GM18861 (cell line): Measurements from ENCODE around the gene MSRB2.
"Not testable (repeated sequence)": the region's sequence is repeated elsewhere in the genome, so short reads cannot be mapped to it uniquely, and the experiment has no call there.

ENCODE experiments used
- ATAC-seq: cut with Tn5 transposase; IDR thresholded peaks from one replicate; pipeline ENCODE4 v1.9.1; 2021; ENCODE audit not compliant: unreplicated experiment

Gene MSRB2

GRCh38 chr10:23070092-23070912, 25.1 kb upstream of the MSRB2 start:
- not testable (repeated sequence) for ATAC-seq

GRCh38 chr10:23070913-23071218, 24.5 kb upstream of the MSRB2 start:
- ATAC-seq: no peak

GRCh38 chr10:23072593-23072992, 22.8 kb upstream of the MSRB2 start:
- not testable (repeated sequence) for ATAC-seq

GRCh38 chr10:23073527-23073926, 21.9 kb upstream of the MSRB2 start:
- no peak for ATAC-seq

GRCh38 chr10:23075672-23076071, 19.7 kb upstream of the MSRB2 start:
- no peak for ATAC-seq

GRCh38 chr10:23078114-23078513, 17.3 kb upstream of the MSRB2 start:
- ATAC-seq: no peak

GRCh38 chr10:23079700-23080099, 15.7 kb upstream of the MSRB2 start:
- no peak for ATAC-seq

GRCh38 chr10:23080262-23080661, 15.1 kb upstream of the MSRB2 start:
- no peak for ATAC-seq

- ATAC-seq: no peak
These were observed 14.1 kb upstream of the MSRB2 start for GRCh38 chr10:23081221-23081750.

- no peak for ATAC-seq
These were observed 13.5 kb upstream of the MSRB2 start for GRCh38 chr10:23081891-23082290.

GRCh38 chr10:23088609-23089008, 6.8 kb upstream of the MSRB2 start:
- no peak for ATAC-seq

GRCh38 chr10:23094786-23095403, 484 bp upstream of the MSRB2 start:
- no peak for ATAC-seq

- peak; percentile 35 for ATAC-seq
These were observed 805 bp downstream of the MSRB2 start for GRCh38 chr10:23095966-23096801.

- no peak for ATAC-seq
These were observed 1.6 kb downstream of the MSRB2 start for GRCh38 chr10:23096802-23097549.

GRCh38 chr10:23099079-23099478, 3.7 kb downstream of the MSRB2 start:
- no peak for ATAC-seq

- no peak for ATAC-seq
These were observed 4.4 kb downstream of the MSRB2 start for GRCh38 chr10:23099816-23100215.

- no peak for ATAC-seq
These were observed 5.1 kb downstream of the MSRB2 start for GRCh38 chr10:23100331-23101030.

GRCh38 chr10:23106331-23107072, 11.1 kb downstream of the MSRB2 start:
- no peak for ATAC-seq

GRCh38 chr10:23110722-23111516, 15.5 kb downstream of the MSRB2 start:
- no peak for ATAC-seq
